B cell (primary cell): ENCODE measurements around the gene GORASP2. TPM values are rescaled to one million over a fixed set of nuclear protein-coding genes. Genes with fewer than 3 reads are reported as not detected.

Experiments used
- ATAC-seq: fragments of 200-7000 bp; cut with Tn5 transposase; one replicate; pipeline ENCODE4 v1.10.0; 2021; ENCODE audit warnings: low read depth, mild to moderate bottlenecking, moderate number of reproducible peaks, moderate library complexity
- CTCF ChIA-PET: fragments of 350-600 bp; sonication (Branson Sonifier 250); formaldehyde crosslinking; loops from one replicate; lab custom pipeline; 2021; ENCODE audit warnings: antibody characterized with exemption, inconsistent platforms; lab: Charles Lee
- POLR2A ChIA-PET: fragments of 350-600 bp; sonication (Branson Sonifier 250); formaldehyde crosslinking; loops from one replicate; lab custom pipeline; 2021; ENCODE audit warnings: antibody characterized with exemption; lab: Charles Lee
- DNase-seq: peaks from one replicate; pipeline ENCODE4 v3.0.0; 2013
- H2AFZ ChIP-seq: 2 replicates; pipeline ENCODE4 v1.6.1; 2012; ENCODE audit warnings: mild to moderate bottlenecking, low read depth, low read length; ENCODE audit not compliant: insufficient read depth, poor library complexity, severe bottlenecking
- H3K27ac ChIP-seq, 2 donors: 1 replicate in 1 of 2; 2 replicates in 1 of 2; pipeline ENCODE4 v1.5.1; 2012 to 2013; ENCODE audit warnings: low read length in 2 of 2, mild to moderate bottlenecking in 2 of 2, moderate library complexity in 1 of 2
- H3K27me3 ChIP-seq, 4 experiments: fragments of 200-600 bp in 1 of 4; sonication (generic) in 1 of 4; replicated peaks in 1 of 4; 1 replicate in 2 of 4; 2 replicates in 2 of 4; pipeline versions ENCODE4 v1.6.1 to v1.7.0; 2013 to 2016; ENCODE audit warnings: low read length in 3 of 4, mild to moderate bottlenecking in 2 of 4, mixed read lengths in 1 of 4, moderate library complexity in 1 of 4; ENCODE audit not compliant: insufficient read depth in 4 of 4, control insufficient read depth in 3 of 4; ENCODE audit errors: control extremely low read depth in 1 of 4
- H3K36me3 ChIP-seq, 2 experiments: replicated peaks in 1 of 2; 1 replicate in 1 of 2; 2 replicates in 1 of 2; pipeline versions ENCODE4 v1.6.1 to v1.7.1; 2013; ENCODE audit warnings: low read length in 1 of 2; ENCODE audit not compliant: insufficient read depth in 2 of 2, control insufficient read depth in 1 of 2; ENCODE audit errors: control extremely low read depth in 1 of 2, extremely low read depth in 1 of 2
- H3K4me1 ChIP-seq, 2 donors: fragments of 200-600 bp in 1 of 2; sonication (generic) in 1 of 2; 1 replicate in 1 of 2; 2 replicates in 1 of 2; pipeline versions ENCODE4 v1.5.1 to v1.6.1; 2013 to 2017; ENCODE audit warnings: low read length in 2 of 2; ENCODE audit not compliant: control insufficient read depth in 2 of 2, insufficient read depth in 2 of 2
- H3K4me2 ChIP-seq: replicated peaks from 2 replicates; pipeline ENCODE3; 2012; ENCODE audit warnings: mild to moderate bottlenecking, low read depth, low read length; ENCODE audit not compliant: poor library complexity, severe bottlenecking
- H3K4me3 ChIP-seq, 5 experiments: fragments of 200-600 bp in 1 of 5; sonication (generic) in 1 of 5; 1 replicate in 3 of 5; 2 replicates in 2 of 5; pipeline versions ENCODE4 v1.5.1 to v1.7.0; 2011 to 2016; ENCODE audit warnings: low read length in 4 of 5, mild to moderate bottlenecking in 4 of 5, low read depth in 2 of 5, control low read depth in 1 of 5, moderate library complexity in 1 of 5; ENCODE audit not compliant: insufficient read depth in 1 of 5; ENCODE audit errors: control extremely low read depth in 1 of 5, extremely low read depth in 1 of 5
- H3K79me2 ChIP-seq: fragments of 200-600 bp; sonication (generic); one replicate; pipeline ENCODE4 v1.6.0; 2016; ENCODE audit warnings: low read length; ENCODE audit not compliant: control insufficient read depth, insufficient read depth
- H3K9ac ChIP-seq: fragments of 200-600 bp; sonication (generic); 2 replicates; pipeline ENCODE4 v1.6.1; 2017; ENCODE audit warnings: mild to moderate bottlenecking, low read length, moderate library complexity
- H3K9me3 ChIP-seq, 3 donors: one replicate each; pipeline versions ENCODE4 v1.6.1 to v1.7.1; 2013; ENCODE audit warnings: low read length in 2 of 3; ENCODE audit not compliant: control insufficient read depth in 2 of 3, insufficient read depth in 1 of 3; ENCODE audit errors: control extremely low read depth in 1 of 3
- H4K20me1 ChIP-seq: 2 replicates; pipeline ENCODE4 v1.6.0; 2012; ENCODE audit warnings: mild to moderate bottlenecking, low read length; ENCODE audit not compliant: insufficient read depth, control insufficient read depth, poor library complexity, severe bottlenecking
- H3K27ac Mint-ChIP-seq: one replicate; pipeline ENCODE4 v1.8.0; 2021; ENCODE audit warnings: mixed read lengths
- H3K27me3 Mint-ChIP-seq: one replicate; pipeline ENCODE4 v1.8.0; 2021; ENCODE audit warnings: mixed read lengths
- H3K4me1 Mint-ChIP-seq: one replicate; pipeline ENCODE4 v1.8.0; 2021; ENCODE audit warnings: mixed read lengths
- H3K4me3 Mint-ChIP-seq: one replicate; pipeline ENCODE4 v1.8.0; 2021; ENCODE audit warnings: mixed read lengths
- H3K9me3 Mint-ChIP-seq: one replicate; pipeline ENCODE4 v1.8.0; 2022; ENCODE audit warnings: mixed read lengths; ENCODE audit not compliant: insufficient read depth
- EZH2 ChIP-seq: IDR thresholded peaks from 2 replicates; pipeline ENCODE4 v1.6.1; 2012; ENCODE audit warnings: borderline replicate concordance, low read depth, mild to moderate bottlenecking, moderate library complexity, low read length; ENCODE audit not compliant: insufficient read depth, poor library complexity, severe bottlenecking
- WGBS: methylation state at CpG from one replicate; pipeline ENCODE4 v1.1.5; 2013; ENCODE audit warnings: missing lambda C conversion rate; ENCODE audit not compliant: insufficient coverage; 5-methylcytosine and 5-hydroxymethylcytosine counted together
- intact Hi-C: fragments of 100-400 bp; cut with micrococcal nuclease; formaldehyde crosslinking; loops from one replicate; pipeline ENCODE4 v1.10.0; 2022
- polyA plus RNA-seq: library from polyadenylated mRNA; depleted of rRNA; stranded (reverse); fragments of >200 nt; gene quantifications from 2 replicates; pipeline ENCODE4 v1.2.3, GENCODE V29; 2012
- total RNA-seq, 2 donors: library from RNA; stranded (reverse); fragments of 120-200 nt in 1 of 2; gene quantifications; 1 replicate in 1 of 2; 2 replicates in 1 of 2; pipeline versions ENCODE4 v1.2.3 to v1.2.4, GENCODE V29; 2013 to 2022
- TF ChIP-seq, protein P1 (sequence below): fragments of 200-600 bp; IDR thresholded peaks from one replicate; pipeline ENCODE4 v1.8.0; 2022; ENCODE audit warnings: antibody characterized with exemption, mild to moderate bottlenecking

Gene GORASP2
- total and polyA plus RNA-seq, 2 donors (not counting 1 experiment from before 2014, with no cell fraction given): 40.5 to 50.5 TPM

DNA sequence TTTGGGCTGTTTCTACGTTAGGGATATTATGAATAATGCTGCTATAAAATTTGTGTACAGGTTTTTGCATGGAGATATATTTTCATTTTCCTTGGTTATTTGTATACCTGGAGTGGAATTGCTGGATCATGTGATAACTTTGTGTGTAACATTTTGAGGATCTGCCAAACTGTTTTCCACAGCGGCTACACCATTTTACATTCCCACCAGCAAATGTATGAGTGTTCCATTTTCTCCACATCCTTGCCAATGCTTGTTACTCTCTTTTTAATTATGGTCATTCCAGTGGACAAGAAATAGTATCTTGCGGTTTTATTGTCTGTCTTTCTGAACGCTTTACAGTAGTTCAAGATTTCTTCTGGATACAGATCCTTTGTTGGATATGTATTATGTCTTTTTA, 13.6 kb downstream of the GORASP2 start:
- H3K27ac ChIP-seq: no peak overlapping the region
- no peak overlapping the region for H2AFZ ChIP-seq
- Mint-ChIP-seq H3K27ac (no peak overlapping the region), H3K9me3 (no peaks in the 10 kb centered on the region), H3K4me3 (no peak overlapping the region), H3K27me3 (no peaks in the 10 kb centered on the region), H3K4me1 (peaks cover 47% of the 10 kb centered on the region)
- peaks cover 66% of the 10 kb centered on the region for H4K20me1 ChIP-seq
- no peak overlapping the region for H3K9ac ChIP-seq
- ATAC-seq (no peak), DNase-seq (no peak)
- peaks cover 0 to 11% of the 10 kb centered on the region in 2 donors for H3K4me1 ChIP-seq
- no peak overlapping the region for H3K4me2 ChIP-seq
- H3K79me2 ChIP-seq: peaks cover 97% of the 10 kb centered on the region
- no peak overlapping the region for H3K4me3 ChIP-seq
- intact Hi-C loops: no loop called here
- POLR2A ChIA-PET: no interaction called here
- WGBS: no CpG with 5 or more reads among the region's 4 CpGs
- no peaks in the 10 kb centered on the region for H3K27me3 ChIP-seq
- H3K9me3 ChIP-seq: peaks cover 0 to 1% (median 0%) of the 10 kb centered on the region in 3 donors
- TF ChIP-seq, protein P1, sequence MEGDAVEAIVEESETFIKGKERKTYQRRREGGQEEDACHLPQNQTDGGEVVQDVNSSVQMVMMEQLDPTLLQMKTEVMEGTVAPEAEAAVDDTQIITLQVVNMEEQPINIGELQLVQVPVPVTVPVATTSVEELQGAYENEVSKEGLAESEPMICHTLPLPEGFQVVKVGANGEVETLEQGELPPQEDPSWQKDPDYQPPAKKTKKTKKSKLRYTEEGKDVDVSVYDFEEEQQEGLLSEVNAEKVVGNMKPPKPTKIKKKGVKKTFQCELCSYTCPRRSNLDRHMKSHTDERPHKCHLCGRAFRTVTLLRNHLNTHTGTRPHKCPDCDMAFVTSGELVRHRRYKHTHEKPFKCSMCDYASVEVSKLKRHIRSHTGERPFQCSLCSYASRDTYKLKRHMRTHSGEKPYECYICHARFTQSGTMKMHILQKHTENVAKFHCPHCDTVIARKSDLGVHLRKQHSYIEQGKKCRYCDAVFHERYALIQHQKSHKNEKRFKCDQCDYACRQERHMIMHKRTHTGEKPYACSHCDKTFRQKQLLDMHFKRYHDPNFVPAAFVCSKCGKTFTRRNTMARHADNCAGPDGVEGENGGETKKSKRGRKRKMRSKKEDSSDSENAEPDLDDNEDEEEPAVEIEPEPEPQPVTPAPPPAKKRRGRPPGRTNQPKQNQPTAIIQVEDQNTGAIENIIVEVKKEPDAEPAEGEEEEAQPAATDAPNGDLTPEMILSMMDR: no peak
- TF ChIP-seq EZH2: no peak
- CTCF ChIA-PET: no interaction called here
- peaks cover 4 to 5% of the 10 kb centered on the region in 2 experiments for H3K36me3 ChIP-seq

DNA sequence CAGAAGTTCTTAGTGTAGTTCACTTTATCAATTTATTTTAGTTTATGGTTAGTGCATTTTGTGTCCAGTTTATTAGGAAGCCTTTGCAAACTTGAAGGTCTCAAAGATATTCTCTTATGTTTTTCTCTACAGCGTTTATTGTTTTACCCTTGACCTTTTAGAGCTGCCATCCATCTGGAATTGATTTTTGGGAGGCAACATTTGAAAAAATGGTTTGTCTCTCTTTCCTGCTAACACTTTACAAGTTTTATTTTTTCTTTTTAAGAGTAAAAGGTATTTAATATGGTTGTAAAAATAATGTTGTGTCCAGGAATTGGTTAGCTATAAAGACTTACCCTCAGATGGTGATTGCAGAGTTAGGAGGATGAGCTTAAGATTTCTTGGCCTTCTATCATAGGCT, 14.0 kb downstream of the GORASP2 start:
- peaks cover 3 to 4% of the 10 kb centered on the region in 2 experiments for H3K36me3 ChIP-seq
- peaks cover 0 to 1% (median 0%) of the 10 kb centered on the region in 3 donors for H3K9me3 ChIP-seq
- DNase-seq (no peak), ATAC-seq (no peak)
- H3K9me3 Mint-ChIP-seq: no peaks in the 10 kb centered on the region
- ChIA-PET POLR2A (no interaction called here), CTCF (no interaction called here)
- no peaks in the 10 kb centered on the region for H3K27me3 Mint-ChIP-seq
- no peak overlapping the region for H3K4me3 Mint-ChIP-seq
- no peaks in the 10 kb centered on the region for H3K27me3 ChIP-seq
- peaks cover 45% of the 10 kb centered on the region for H3K4me1 Mint-ChIP-seq
- no peak overlapping the region for H3K27ac Mint-ChIP-seq
- no peak overlapping the region for H2AFZ ChIP-seq
- no peak overlapping the region for H3K27ac ChIP-seq
- H3K4me3 ChIP-seq: no peak overlapping the region
- no peak overlapping the region for H3K9ac ChIP-seq
- intact Hi-C loops: no loop called here
- H3K4me2 ChIP-seq: no peak overlapping the region
- peaks cover 0 to 11% of the 10 kb centered on the region in 2 donors for H3K4me1 ChIP-seq
- WGBS: no CpG with 5 or more reads among the region's 1 CpG
- H4K20me1 ChIP-seq: peaks cover 65% of the 10 kb centered on the region
- no peak for TF ChIP-seq EZH2
- TF ChIP-seq, protein P1: no peak
- peaks cover 93% of the 10 kb centered on the region for H3K79me2 ChIP-seq
